Measurements from ENCODE around the gene ZNF175. TPM values are rescaled to one million over a fixed set of nuclear protein-coding genes. Genes with fewer than 3 reads are reported as not detected.
"Not testable (repeated sequence)": the region's sequence is repeated elsewhere in the genome, so short reads cannot be mapped to it uniquely, and the experiment has no call there.

ZNF175 gene
- total RNA-seq, 2 experiments from 2014 or later, result 6.6 to 8.0 TPM

GRCh38 chr19:51621178-51621577 is 50.1 kb downstream of the ZNF175 start:
- no peak overlapping the region for H3K27ac Mint-ChIP-seq
- DNase-seq (no peak), ATAC-seq (no peak)
- no peaks in the 10 kb centered on the region for H3K36me3 Mint-ChIP-seq (ENCODE audit: low read depth)
- no peaks in the 10 kb centered on the region for H3K9me3 Mint-ChIP-seq
- no peak for TF ChIP-seq CTCF (IDR thresholded peaks at IDR 0.05)
- peaks cover 21% of the 10 kb centered on the region for H3K27me3 Mint-ChIP-seq
- ChIA-PET CTCF (interaction anchor here (1.0 to 1.3 kb wide), 2 partner anchors 36 to 148 kb away, joined by 4 to 7 read pairs; no protein-coding TSS in a partner anchor), POLR2A (no interaction called here)
- peaks cover 2% of the 10 kb centered on the region for H3K4me1 Mint-ChIP-seq (ENCODE audit: low read depth)
- H3K4me3 Mint-ChIP-seq, result no peak overlapping the region
- intact Hi-C loops (cut with micrococcal nuclease), result no loop called here

DNA sequence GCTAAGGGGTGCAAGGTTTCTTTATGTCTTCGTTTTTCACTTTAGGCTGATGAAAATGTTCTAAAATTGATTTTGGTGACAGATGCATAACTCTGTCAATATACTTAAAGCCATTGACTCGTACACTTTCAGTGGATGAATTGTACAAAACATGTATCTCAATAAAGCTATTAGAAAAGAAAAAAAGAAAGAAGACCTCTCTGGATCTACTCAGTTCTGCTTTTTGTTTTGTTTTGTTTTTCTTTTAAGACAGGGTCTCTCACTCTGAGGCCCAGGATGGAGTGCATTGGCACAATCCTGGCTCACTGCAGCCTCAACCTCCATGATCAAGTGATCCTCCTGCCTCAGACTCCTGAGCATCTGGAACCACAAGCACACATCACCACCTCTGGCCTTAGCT is 55.6 kb downstream of the ZNF175 start:
- no peak for TF ChIP-seq CTCF (IDR thresholded peaks at IDR 0.05)
- ATAC-seq, result no peak
- intact Hi-C loops (cut with micrococcal nuclease), result no loop called here
- Mint-ChIP-seq H3K36me3 (ENCODE audit: low read depth) (no peaks in the 10 kb centered on the region), H3K27ac (no peak overlapping the region), H3K4me3 (no peak overlapping the region), H3K9me3 (no peaks in the 10 kb centered on the region), H3K27me3 (peaks cover 22% of the 10 kb centered on the region), H3K4me1 (ENCODE audit: low read depth) (no peaks in the 10 kb centered on the region)
- no peak for DNase-seq
- POLR2A ChIA-PET, result no interaction called here
- CTCF ChIA-PET, result no interaction called here

GRCh38 chr19:51627491-51628138 is 56.5 kb downstream of the ZNF175 start:
- peaks cover 25% of the 10 kb centered on the region for H3K27me3 Mint-ChIP-seq
- ChIA-PET CTCF (no interaction called here), POLR2A (no interaction called here)
- H3K27ac Mint-ChIP-seq, result no peak overlapping the region
- H3K36me3 Mint-ChIP-seq (ENCODE audit: low read depth), result no peaks in the 10 kb centered on the region
- DNase-seq (no peak), ATAC-seq (no peak)
- no peak overlapping the region for H3K4me3 Mint-ChIP-seq
- H3K9me3 Mint-ChIP-seq, result no peaks in the 10 kb centered on the region
- no peaks in the 10 kb centered on the region for H3K4me1 Mint-ChIP-seq (ENCODE audit: low read depth)
- intact Hi-C loops (cut with micrococcal nuclease), result no loop called here
- TF ChIP-seq CTCF (IDR thresholded peaks at IDR 0.05), result no peak

DNA sequence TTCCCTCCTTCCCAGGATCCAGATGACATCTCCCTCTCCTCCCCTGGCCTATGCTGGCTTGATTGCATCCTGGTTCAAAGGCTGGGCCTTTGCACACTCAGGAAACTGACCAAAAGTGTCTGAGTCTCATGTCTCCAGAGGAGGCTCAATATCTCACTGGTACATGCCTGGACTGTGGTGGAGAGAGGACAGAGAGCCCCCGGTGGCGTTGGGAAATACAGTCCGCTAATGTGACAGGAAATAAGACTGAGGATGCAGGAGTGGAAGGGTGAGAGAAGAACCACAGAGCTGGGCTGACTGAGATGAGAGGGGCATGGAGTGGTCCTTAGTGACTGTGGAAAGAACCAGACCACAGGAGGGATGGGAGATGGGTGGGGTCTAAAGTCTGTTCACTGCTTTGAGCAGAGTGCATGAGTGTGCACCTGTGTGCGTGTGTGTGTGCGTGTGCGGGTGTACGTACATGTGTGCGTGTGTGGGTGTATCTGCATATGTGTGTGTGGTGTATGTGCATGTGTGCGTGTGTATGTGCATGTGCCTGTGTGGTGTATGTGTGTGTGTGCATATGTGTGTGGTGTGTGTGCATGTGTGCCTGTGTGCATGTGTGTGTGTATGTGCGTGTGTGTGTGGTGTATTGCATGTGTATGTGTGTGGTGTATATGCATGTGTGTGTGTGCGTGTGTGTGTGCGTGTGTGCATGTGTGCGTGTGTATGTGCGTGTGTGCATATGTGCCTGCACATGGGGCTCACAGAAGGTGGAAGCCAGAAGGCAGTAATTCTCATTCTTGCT is 57.3 kb downstream of the ZNF175 start:
- CTCF ChIA-PET, result no interaction called here

GRCh38 chr19:51630315-51630714 is 59.2 kb downstream of the ZNF175 start, which contains the start of gene SIGLEC5:
SIGLEC5 (minus strand) TSS chr19:51630401; CDS start chr19:51630335, 66 bp downstream.
- H3K36me3 Mint-ChIP-seq (ENCODE audit: low read depth); H3K4me3 Mint-ChIP-seq; H3K4me1 Mint-ChIP-seq (ENCODE audit: low read depth); POLR2A ChIA-PET; ATAC-seq; H3K9me3 Mint-ChIP-seq; intact Hi-C loops (cut with micrococcal nuclease); DNase-seq; H3K27ac Mint-ChIP-seq: not testable (repeated sequence)
- CTCF ChIA-PET, result interaction anchor here (0.8 kb wide), 1 partner anchor 115 kb away, joined by 3 read pairs; no protein-coding TSS in a partner anchor
- peaks cover 14% of the 10 kb centered on the region for H3K27me3 Mint-ChIP-seq

More for the DNA sequence above, 57.3 kb downstream of the ZNF175 start:
- Mint-ChIP-seq H3K4me1 (ENCODE audit: low read depth) (no peaks in the 10 kb centered on the region), H3K4me3 (no peak overlapping the region), H3K9me3 (no peaks in the 10 kb centered on the region), H3K27ac (no peak overlapping the region), H3K27me3 (peaks cover 25% of the 10 kb centered on the region), H3K36me3 (ENCODE audit: low read depth) (no peaks in the 10 kb centered on the region)
- intact Hi-C loops (cut with micrococcal nuclease), result no loop called here
- POLR2A ChIA-PET, result no interaction called here
- no peak for DNase-seq
- TF ChIP-seq CTCF (IDR thresholded peaks at IDR 0.05), result no peak
- no peak for ATAC-seq
